GM10248 (cell line): ENCODE results near the gene RNFT2.

ENCODE experiments used
- CTCF ChIA-PET: fragments of 300-600 bp; sonication (Branson Sonifier 250); formaldehyde crosslinking; extraction: SDS; loops from one replicate; lab custom pipeline; 2021; ENCODE audit warnings: antibody characterized with exemption; lab: Yijun Ruan, JAX
- POLR2A ChIA-PET: fragments of 350-650 bp; sonication (Branson Sonifier 250); formaldehyde crosslinking; extraction: SDS; loops from one replicate; lab custom pipeline; 2020; ENCODE audit warnings: antibody characterized with exemption; lab: Yijun Ruan, JAX
- DNase-seq: peaks from one replicate; pipeline ENCODE4 v3.0.0; 2012; ENCODE audit errors: extremely low spot score
- TF ChIP-seq, protein P1 (sequence below): IDR thresholded peaks from 2 replicates; pipeline ENCODE4 v1.5.1; 2012; ENCODE audit warnings: mild to moderate bottlenecking, low read depth; ENCODE audit errors: extremely low read depth, missing control alignments, control extremely low read depth

The RNFT2 gene

DNA sequence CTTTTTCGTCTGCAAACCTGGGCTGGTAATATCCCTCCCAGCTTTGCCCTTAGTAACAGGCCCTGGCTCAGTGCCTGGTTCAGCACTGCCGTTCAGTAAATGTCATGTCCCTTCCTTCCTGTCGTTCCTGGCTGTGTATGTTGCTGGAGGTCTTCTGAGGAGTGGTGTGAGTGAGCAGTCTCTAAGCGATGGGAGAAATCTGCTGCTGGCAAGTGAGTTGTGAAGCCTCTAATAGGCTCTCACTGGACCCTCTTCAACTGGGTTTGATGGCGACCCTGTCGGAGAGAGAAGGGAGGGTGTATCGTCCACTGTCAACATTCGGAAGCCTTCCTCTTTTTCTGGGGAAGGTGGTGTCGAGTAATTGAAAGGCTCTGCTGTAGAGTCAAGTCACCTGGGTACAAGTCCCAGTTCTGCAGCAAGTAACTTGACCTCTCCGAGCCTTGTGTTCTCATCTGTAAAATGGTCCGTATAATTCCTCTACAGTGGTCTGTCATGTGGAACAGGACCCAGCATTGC, 80.3 kb downstream of the RNFT2 start:
- TF ChIP-seq, protein P1, sequence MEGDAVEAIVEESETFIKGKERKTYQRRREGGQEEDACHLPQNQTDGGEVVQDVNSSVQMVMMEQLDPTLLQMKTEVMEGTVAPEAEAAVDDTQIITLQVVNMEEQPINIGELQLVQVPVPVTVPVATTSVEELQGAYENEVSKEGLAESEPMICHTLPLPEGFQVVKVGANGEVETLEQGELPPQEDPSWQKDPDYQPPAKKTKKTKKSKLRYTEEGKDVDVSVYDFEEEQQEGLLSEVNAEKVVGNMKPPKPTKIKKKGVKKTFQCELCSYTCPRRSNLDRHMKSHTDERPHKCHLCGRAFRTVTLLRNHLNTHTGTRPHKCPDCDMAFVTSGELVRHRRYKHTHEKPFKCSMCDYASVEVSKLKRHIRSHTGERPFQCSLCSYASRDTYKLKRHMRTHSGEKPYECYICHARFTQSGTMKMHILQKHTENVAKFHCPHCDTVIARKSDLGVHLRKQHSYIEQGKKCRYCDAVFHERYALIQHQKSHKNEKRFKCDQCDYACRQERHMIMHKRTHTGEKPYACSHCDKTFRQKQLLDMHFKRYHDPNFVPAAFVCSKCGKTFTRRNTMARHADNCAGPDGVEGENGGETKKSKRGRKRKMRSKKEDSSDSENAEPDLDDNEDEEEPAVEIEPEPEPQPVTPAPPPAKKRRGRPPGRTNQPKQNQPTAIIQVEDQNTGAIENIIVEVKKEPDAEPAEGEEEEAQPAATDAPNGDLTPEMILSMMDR, result no peak
- CTCF ChIA-PET, result no interaction called here
- DNase-seq, result peak; percentile 29
- POLR2A ChIA-PET, result interaction anchor here (0.7 kb wide), 1 partner anchor 590 kb away, joined by 4 read pairs; no protein-coding TSS in a partner anchor

DNA sequence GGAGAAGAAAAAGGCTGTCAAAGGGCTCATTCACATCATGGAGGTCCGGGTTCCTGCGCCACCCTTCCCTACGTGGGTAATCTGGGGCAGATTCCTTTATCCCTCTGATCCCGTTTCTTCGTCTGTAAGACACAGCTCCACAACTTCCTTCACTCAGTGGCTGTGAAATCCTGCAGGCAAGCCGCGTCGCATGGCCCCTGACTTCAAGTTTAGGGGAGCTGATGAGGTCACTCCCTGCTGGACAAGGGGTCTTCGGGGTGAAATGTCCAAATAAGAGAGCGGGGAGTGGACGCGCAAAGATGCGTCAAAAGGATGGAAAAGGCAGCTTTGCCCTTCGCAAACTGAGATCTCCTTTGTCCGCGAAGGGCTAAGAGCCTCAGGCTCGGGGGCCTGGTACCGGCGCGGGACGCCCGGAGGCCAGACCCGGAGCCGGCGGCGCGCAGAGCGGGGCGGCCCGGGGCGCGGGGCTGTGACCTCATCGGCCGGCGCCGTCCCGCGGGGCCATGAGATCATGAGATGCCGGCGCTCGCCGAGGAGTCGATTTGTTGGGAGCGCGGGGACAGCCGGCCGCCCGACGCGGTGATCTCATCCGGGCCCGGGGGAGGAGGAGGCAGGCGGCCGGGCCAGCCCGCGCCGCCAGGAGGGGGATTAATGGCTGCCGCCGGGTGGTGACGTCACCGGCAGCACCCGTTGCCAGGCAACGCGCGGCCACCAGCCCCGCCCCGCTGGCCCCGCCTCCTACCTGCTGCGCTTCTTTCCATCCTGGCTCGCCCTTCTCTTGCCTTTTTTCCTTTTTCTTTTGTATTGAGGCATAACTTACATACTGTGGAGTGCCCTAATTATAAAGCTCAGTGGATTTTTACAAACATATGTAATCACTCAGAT, 81.1 kb downstream of the RNFT2 start:
- POLR2A ChIA-PET, result no interaction called here
- CTCF ChIA-PET, result no interaction called here
- DNase-seq, result peak; percentile 98
- TF ChIP-seq, protein P1, result no peak

DNA sequence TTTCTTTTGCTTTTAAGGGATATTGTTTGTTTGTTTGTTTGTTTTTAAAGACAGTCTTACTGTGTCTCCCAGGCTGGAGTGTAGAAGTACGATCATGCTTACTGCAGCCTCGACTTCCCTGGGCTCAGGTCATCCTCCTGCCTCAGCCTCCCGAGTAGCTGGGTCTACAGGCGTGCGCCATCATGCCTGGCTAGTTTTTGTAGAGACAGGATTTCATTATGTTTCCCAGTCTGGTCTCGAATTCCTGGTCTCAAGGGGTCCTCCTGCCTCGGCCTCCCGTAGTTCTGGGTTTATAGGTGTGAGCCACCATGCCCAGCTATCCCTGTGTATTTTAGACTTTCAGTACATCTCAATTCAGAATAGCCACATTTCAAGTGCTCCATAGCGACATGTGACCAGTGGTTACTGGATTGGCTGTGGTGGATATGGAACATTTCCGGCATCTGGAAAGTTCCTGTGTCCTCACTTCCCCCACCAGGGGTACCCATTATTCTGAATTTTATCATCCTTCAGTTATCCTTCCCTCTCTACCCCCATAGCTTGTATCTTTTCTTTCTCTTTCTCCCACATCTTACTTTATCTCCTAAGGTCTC, 82.0 kb downstream of the RNFT2 start:
- ChIA-PET CTCF (interaction anchor here (1.1 kb wide), 1 partner anchor 43 kb away, joined by 4 read pairs; no protein-coding TSS in a partner anchor), POLR2A (no interaction called here)

DNA sequence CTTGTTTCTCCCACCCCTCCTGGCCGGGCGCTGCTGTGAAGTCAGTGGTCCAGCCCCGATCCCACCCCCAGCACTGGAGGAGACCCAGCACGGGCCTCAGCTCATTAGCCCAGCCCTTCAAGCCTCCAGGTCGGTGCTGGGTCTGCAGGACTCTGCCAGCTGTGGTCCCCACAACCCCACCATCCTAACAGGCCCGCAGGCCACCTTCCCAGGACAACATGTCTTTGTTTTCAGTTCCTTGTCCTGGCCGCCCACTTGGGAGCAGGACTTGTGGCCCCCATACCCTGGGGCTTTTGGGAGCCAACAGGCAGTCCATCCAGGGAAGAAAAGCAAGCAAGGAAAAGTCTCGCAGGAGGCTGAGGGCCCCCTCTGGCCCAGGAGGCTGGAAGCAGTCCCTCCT, 83.2 kb downstream of the RNFT2 start:
- no peak for DNase-seq

More for the DNA sequence above, 82.0 kb downstream of the RNFT2 start:
- TF ChIP-seq, protein P1, result no peak
- no peak for DNase-seq

DNA sequence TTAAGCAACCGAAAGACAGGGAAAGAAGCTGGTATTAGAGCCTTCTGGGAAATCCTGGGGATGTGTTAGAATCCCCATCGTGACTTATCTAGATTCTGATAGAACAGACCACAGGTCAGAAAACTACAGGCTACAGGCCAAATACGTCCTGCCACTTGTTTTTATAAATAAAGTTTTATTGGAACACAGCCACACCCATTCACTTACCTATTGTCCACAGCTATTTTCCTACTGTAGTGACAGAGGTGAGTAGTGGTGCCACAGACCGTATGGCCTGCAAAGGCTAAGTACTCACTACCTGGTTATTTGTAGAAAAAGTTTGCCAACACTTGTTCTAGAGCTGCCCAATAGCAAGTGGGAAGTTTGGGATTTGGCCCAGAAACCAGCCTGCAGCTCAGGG, 89.3 kb downstream of the RNFT2 start:
- CTCF ChIA-PET, result no interaction called here
- TF ChIP-seq, protein P1, result no peak

More for the DNA sequence above, 83.2 kb downstream of the RNFT2 start:
- TF ChIP-seq, protein P1, result no peak
- ChIA-PET CTCF (interaction anchor here (1.3 kb wide), 1 partner anchor 17 kb away, joined by 3 read pairs; no protein-coding TSS in a partner anchor), POLR2A (no interaction called here)

DNA sequence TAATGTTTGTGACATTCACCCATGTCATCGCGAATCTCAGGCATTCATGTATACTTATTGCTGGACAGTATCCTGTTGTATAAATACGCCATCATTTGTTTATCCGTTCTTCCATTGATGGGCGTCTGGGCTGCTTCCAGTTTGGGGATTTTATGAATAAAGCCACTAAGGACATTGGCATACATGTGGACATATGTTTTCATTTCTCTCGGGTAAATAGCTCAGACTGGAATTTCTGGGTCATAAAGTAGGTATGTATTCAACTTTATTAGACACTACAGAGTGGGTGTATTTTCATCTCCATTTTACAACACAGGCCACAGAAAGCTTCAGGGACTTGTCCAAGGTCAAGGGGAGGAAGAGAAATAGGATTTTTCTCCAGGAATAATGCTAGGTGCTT, 94.2 kb downstream of the RNFT2 start:
- POLR2A ChIA-PET, result no interaction called here
- CTCF ChIA-PET, result no interaction called here
- DNase-seq, result no peak
- TF ChIP-seq, protein P1, result no peak

More for the DNA sequence above, 89.3 kb downstream of the RNFT2 start:
- POLR2A ChIA-PET, result no interaction called here
- DNase-seq, result no peak
